Measurements from ENCODE around the gene PODXL.

Gene PODXL

GRCh38 chr7:131564640-131565039 lies 8.2 kb upstream of the PODXL start:
- no peak for DNase-seq (ENCODE audit: low read depth in 2 of 2)

GRCh38 chr7:131563918-131564317 lies 7.5 kb upstream of the PODXL start:
- DNase-seq (ENCODE audit: low read depth in 2 of 2): no peak

GRCh38 chr7:131562941-131563340 lies 6.5 kb upstream of the PODXL start:
- DNase-seq (ENCODE audit: low read depth in 2 of 2): no peak

- DNase-seq (ENCODE audit: low read depth in 2 of 2): no peak
Measured at GRCh38 chr7:131560061-131560460, 3.6 kb upstream of the PODXL start.

GRCh38 chr7:131557652-131558385 lies 1.4 kb upstream of the PODXL start:
- no peak for DNase-seq (ENCODE audit: low read depth in 2 of 2)

GRCh38 chr7:131556909-131557651 lies 652 bp upstream of the PODXL start:
- DNase-seq (ENCODE audit: low read depth in 2 of 2): no peak

GRCh38 chr7:131555552-131556052 lies 826 bp downstream of the PODXL start:
- DNase-seq (ENCODE audit: low read depth in 2 of 2): no peak

- DNase-seq (ENCODE audit: low read depth in 2 of 2): no peak
Measured at GRCh38 chr7:131554880-131555516, 1.4 kb downstream of the PODXL start.

GRCh38 chr7:131553931-131554330 lies 2.5 kb downstream of the PODXL start:
- DNase-seq (ENCODE audit: low read depth in 2 of 2): no peak

GRCh38 chr7:131552053-131552452 lies 4.4 kb downstream of the PODXL start:
- DNase-seq (ENCODE audit: low read depth in 2 of 2): no peak

- DNase-seq (ENCODE audit: low read depth in 2 of 2): no peak
Measured at GRCh38 chr7:131550846-131551245, 5.6 kb downstream of the PODXL start.

GRCh38 chr7:131548371-131548770 lies 8.1 kb downstream of the PODXL start:
- DNase-seq (ENCODE audit: low read depth in 2 of 2): no peak

- DNase-seq (ENCODE audit: low read depth in 2 of 2): no peak
Measured at GRCh38 chr7:131547589-131547988, 8.8 kb downstream of the PODXL start.

GRCh38 chr7:131546583-131547141 lies 9.8 kb downstream of the PODXL start:
- no peak for DNase-seq (ENCODE audit: low read depth in 2 of 2)

GRCh38 chr7:131546126-131546525 lies 10.3 kb downstream of the PODXL start:
- DNase-seq (ENCODE audit: low read depth in 2 of 2): no peak

GRCh38 chr7:131544449-131545301 lies 11.8 kb downstream of the PODXL start:
- no peak for DNase-seq (ENCODE audit: low read depth in 2 of 2)

GRCh38 chr7:131544021-131544420 lies 12.4 kb downstream of the PODXL start:
- no peak for DNase-seq (ENCODE audit: low read depth in 2 of 2)

- no peak for DNase-seq (ENCODE audit: low read depth in 2 of 2)
Measured at GRCh38 chr7:131543298-131543697, 13.1 kb downstream of the PODXL start.

- no peak for DNase-seq (ENCODE audit: low read depth in 2 of 2)
Measured at GRCh38 chr7:131540491-131541162, 15.8 kb downstream of the PODXL start.

- DNase-seq (ENCODE audit: low read depth in 2 of 2): no peak
Measured at GRCh38 chr7:131538813-131539179, 17.6 kb downstream of the PODXL start.
